Colonic mucosa (tissue), 4 donors: ENCODE measurements around the gene FHAD1. TPM values are rescaled to one million over a fixed set of nuclear protein-coding genes. Genes with fewer than 3 reads are reported as not detected.

Source experiments
- DNase-seq: peaks from one replicate; pipeline ENCODE4 v3.0.0-alpha.2; 2020
- H3K27ac ChIP-seq: fragments of 200-600 bp; one replicate; pipeline ENCODE4 v1.8.0; 2021
- H3K27me3 ChIP-seq: fragments of 200-600 bp; one replicate; pipeline ENCODE4 v1.8.0; 2021
- H3K36me3 ChIP-seq: fragments of 200-600 bp; one replicate; pipeline ENCODE4 v1.8.0; 2021
- H3K4me1 ChIP-seq: fragments of 200-600 bp; one replicate; pipeline ENCODE4 v1.8.0; 2021; ENCODE audit warnings: mild to moderate bottlenecking
- H3K4me3 ChIP-seq: fragments of 200-600 bp; one replicate; pipeline ENCODE4 v1.8.0; 2021
- H3K9ac ChIP-seq, 2 donors: one replicate each; pipeline ENCODE4 v1.7.0; 2013; ENCODE audit warnings: control low read depth in 2 of 2, low read depth in 2 of 2, low read length in 2 of 2
- H3K9me3 ChIP-seq: fragments of 200-600 bp; one replicate; pipeline ENCODE4 v1.8.0; 2021
- CTCF ChIP-seq: fragments of 200-600 bp; IDR thresholded peaks from one replicate; pipeline ENCODE4 v1.8.0; 2022; ENCODE audit warnings: antibody characterized with exemption, mild to moderate bottlenecking
- intact Hi-C: fragments of 100-400 bp; cut with DNase I; formaldehyde crosslinking; loops from one replicate; pipeline ENCODE4 v1.14.1; 2022
- total RNA-seq, 2 donors: library from RNA; stranded (reverse); fragmentation: NEBNext Ultra II Directional in 1 of 2; extraction: Animal tissue kit (Norgen Biotek cat#: 25700) in 1 of 2; gene quantifications; one replicate each; pipeline ENCODE4 v1.2.1, GENCODE V29; 2021
- donor health status: healthy.
- donor health status: DM: no; HTN: no; CAD: no.
- donor health status: DM: no; HTN: no; CAD: no.

FHAD1 gene
- total RNA-seq, 2 donors from 2014 or later = 1.5 to 1.8 TPM

- intact Hi-C loops = no loop called here
- DNase-seq = no peak
- Histone ChIP-seq H3K4me1 (peaks cover 55% of the 10 kb centered on the region), H3K9ac (peak overlapping the region; percentile 54 to 79), H3K27ac (peak overlapping the region; percentile 60), H3K4me3 (no peak overlapping the region), H3K27me3 (no peaks in the 10 kb centered on the region), H3K36me3 (peaks cover 7% of the 10 kb centered on the region), H3K9me3 (no peaks in the 10 kb centered on the region)
- no peak for TF ChIP-seq CTCF
Observed at GRCh38 chr1:15420853-15421465, 173.9 kb downstream of the FHAD1 start.

- H3K36me3 ChIP-seq = peaks cover 7% of the 10 kb centered on the region
Observed at GRCh38 chr1:15422871-15423270, 175.8 kb downstream of the FHAD1 start.

GRCh38 chr1:15423355-15424077, 176.5 kb downstream of the FHAD1 start:
- H3K4me1 ChIP-seq = peaks cover 45% of the 10 kb centered on the region
- peaks cover 7% of the 10 kb centered on the region for H3K36me3 ChIP-seq
- peak overlapping the region; percentile 88 for H3K27ac ChIP-seq
- intact Hi-C loops = no loop called here
- TF ChIP-seq CTCF = no peak
- peak; percentile 47 for DNase-seq
- H3K9me3 ChIP-seq = no peaks in the 10 kb centered on the region
- no peak overlapping the region for H3K4me3 ChIP-seq
- no peaks in the 10 kb centered on the region for H3K27me3 ChIP-seq
- peak overlapping the region; percentile 31 to 79 for H3K9ac ChIP-seq

More at GRCh38 chr1:15422871-15423270, 175.8 kb downstream of the FHAD1 start:
- TF ChIP-seq CTCF = no peak
- H3K27ac ChIP-seq = peak overlapping the region; percentile 88
- H3K9ac ChIP-seq = peak overlapping the region in 1 of 2 donors; percentile 79
- no peak overlapping the region for H3K4me3 ChIP-seq
- H3K9me3 ChIP-seq = no peaks in the 10 kb centered on the region
- no peaks in the 10 kb centered on the region for H3K27me3 ChIP-seq
- intact Hi-C loops = no loop called here
- no peak for DNase-seq
- H3K4me1 ChIP-seq = peaks cover 46% of the 10 kb centered on the region

- Histone ChIP-seq H3K36me3 (peaks cover 7% of the 10 kb centered on the region), H3K27ac (peak overlapping the region; percentile 88), H3K27me3 (no peaks in the 10 kb centered on the region), H3K4me3 (no peak overlapping the region), H3K4me1 (peaks cover 38% of the 10 kb centered on the region), H3K9me3 (no peaks in the 10 kb centered on the region), H3K9ac (peak overlapping the region; percentile 31 to 79)
- peak; percentile 90 for DNase-seq
- intact Hi-C loops = no loop called here
- no peak for TF ChIP-seq CTCF
Observed at GRCh38 chr1:15424146-15424667, 177.2 kb downstream of the FHAD1 start.

GRCh38 chr1:15424981-15425380, 178.0 kb downstream of the FHAD1 start:
- Histone ChIP-seq H3K4me1 (peaks cover 36% of the 10 kb centered on the region), H3K27ac (peak overlapping the region; percentile 88), H3K4me3 (no peak overlapping the region), H3K9me3 (no peaks in the 10 kb centered on the region), H3K9ac (peak overlapping the region; percentile 48 to 79), H3K36me3 (peaks cover 7% of the 10 kb centered on the region), H3K27me3 (no peaks in the 10 kb centered on the region)
- intact Hi-C loops = no loop called here
- no peak for DNase-seq
- no peak for TF ChIP-seq CTCF
